ENCODE measurements around the gene TEKTIP1.

Gene TEKTIP1

DNA sequence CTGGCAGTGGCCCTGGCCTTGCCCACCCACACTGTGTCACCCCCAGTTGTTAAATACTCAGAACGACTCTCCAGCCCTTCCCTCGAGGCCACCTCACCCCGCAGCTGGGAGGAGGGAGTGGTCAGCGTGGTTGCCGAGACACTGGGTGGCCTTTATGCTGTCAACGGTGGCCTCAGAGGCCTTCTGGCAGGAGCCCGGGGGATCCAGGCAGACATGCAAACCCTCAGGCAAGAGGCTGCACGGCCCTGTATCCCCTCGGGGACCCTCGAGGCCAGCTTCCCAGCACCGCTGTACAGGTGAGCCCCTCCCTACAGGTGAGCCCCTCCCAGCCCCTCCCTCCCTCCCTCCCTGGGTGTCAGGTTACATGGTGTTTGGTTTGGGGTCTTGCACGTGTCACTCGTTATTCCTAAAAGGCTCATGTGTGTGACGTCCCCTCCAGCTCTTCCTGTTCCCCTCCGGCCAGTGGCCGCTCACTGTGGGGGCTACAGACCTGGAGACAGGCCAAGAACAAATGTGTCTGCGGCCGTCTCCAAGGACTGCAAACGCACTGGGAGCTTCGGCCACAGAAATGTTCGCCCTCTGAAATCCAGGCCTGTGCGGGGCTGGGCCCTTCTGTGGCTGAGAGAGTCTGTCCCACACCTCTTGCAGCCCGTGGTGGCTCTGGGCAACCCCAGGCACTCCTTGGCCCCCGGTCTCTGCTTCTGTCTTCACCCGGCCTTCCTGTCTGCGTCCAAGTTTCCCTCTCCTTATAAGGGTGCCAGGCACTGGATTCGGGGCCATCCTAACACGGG is at the start of gene TEKTIP1:
TEKTIP1 (plus strand) TSS at position 210 of the 791 bp plus-strand sequence; CDS start at position 214, 4 bp downstream.
- no peak for DNase-seq

DNA sequence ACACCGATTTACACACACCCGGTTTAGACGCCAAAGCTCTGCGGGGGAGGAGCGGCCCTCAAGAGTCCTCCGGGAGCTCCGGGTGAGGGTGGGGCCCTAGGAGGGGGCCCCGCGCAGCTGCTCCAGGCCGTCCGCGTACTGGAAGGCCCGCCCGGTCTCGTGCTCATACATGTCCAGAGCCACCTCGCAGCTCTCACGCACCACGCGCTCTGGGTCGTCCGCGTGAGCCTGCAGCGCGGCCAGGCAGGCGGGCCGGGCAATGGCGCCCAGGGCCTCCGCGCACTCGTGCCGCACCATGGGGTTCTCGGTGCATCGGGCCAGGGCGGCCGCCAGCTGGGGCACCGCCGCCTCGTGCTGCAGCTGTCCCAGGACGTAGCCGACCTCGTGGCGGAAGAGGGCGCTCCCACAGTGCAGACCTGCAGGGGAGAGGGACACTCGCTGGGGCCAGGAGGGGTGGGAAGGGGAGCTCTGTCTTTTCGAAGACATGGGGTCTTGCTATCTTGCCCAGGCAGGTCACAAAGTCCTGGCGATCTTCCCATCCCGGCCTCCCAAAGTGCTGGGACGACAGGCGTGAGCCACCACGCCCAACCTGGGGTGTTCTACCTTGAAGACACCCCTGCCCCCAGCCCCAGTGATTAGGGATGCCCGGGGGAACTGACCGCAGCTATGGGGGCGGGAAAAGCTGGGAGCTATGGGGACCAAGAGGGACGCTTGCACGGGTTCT is 47.4 kb upstream of the TEKTIP1 start:
- no peak for DNase-seq

DNA sequence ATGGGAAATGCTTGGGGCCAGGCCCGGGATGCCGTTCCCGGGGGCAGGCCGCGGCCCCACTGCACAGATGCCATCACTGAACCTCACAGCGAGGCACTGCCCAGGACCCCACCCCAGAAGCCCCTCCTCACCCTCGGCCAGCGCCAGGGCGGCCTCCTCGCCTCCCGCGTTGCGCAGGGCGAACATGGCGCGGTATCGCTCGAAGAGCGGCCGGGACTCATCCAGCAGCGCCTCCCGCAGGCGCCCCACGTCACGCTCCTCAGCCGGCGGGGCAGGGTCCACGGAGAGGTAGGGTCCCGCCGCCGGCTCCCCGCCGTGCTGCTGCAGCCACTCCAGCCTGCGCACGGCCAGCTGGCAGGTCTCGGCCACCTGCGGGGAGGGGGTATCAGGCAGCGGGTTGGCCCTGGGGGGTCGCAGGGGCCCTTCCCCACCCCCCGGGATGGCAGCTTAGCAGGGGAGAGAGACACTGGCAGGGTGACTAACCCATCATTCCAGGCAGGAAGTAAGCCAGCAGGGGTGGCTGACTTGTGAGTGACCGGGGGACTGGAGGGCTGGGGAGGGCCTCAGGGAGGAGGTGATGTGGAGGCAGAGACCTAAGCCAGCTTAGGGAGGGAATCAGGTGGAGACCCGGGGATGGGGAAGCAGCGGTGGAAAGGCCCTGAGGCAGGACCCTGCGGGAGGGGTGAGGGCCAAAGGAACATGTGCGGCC is 46.7 kb upstream of the TEKTIP1 start:
- no peak for DNase-seq

DNA sequence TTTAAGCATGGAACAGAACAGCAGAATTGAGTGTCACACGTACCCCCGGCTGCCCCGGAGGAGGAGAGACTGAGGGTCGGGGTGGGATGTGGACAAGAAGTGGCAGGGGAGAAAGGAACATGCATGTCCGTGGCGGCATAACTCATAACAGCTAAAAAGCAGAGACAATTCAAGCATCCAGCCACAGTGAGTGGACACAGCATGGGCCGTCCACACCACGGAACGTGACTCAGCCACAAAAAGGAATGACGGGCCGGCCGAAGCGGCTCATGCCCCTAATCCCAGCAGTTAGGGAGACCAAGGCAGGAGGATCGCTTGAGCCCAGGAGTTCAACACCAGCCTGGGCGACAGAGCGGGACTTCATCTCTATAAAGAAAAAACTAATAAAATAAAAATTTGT is 46.1 kb upstream of the TEKTIP1 start:
- DNase-seq, result no peak

DNA sequence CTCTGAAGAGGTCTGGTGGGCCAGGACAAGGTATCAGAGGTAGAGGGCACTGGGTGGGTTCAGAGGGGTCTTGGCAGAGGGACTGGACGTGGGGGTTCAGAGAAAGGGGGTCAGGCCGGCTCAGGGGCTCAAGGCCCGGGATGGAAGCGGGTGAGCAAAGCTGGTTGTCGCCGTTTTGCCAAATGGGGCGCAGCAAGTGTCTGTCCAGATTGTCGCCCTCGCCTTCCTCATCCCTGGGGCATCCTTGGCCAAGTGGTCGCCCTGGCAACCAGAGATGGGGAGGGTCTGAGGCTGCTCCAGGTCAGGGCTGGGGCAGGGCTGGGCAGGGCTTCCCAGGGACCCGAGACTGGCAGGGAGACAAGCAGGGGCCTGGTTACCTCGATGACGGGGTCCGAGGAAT is 45.3 kb upstream of the TEKTIP1 start:
- DNase-seq, result no peak

DNA sequence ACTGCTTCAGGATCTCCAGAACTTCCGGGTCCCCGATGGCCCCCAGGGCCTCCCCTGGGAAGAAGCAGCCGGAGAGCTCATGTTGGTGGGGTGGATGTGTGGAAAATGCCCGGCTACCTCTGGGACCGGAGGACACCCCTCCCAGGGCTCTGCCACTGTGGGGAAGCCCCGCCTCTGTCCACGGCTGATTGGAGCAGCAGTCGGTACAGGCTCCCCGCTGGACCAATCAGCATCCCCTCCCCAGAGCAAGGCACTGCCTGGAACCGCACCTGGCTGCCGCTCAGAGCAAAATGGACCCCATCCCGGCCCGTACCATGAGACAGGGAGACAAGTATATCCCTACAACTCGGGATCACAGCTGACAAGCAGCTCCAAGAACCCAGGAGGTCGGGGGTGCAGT is 44.9 kb upstream of the TEKTIP1 start:
- no peak for DNase-seq

DNA sequence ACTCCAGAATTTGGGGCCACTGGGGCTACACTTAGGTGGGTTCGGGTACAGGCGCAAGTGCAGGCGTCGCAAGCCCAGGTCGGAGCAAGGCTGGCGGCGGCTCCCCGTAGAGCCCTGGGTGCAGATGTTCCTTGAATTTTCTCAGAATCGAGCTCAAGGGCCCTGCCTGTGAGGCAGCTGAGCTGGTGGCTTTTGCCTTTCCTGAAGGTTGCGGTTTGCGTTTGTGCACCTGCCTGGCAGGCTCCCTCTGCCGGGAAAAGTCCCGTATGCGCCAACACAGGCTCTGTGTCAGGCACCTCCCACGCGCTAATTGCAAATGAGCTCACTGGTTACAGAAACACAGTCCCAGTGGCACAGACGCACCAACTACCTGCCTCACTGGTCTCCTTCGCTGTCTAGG is 44.4 kb upstream of the TEKTIP1 start:
- DNase-seq, result no peak

DNA sequence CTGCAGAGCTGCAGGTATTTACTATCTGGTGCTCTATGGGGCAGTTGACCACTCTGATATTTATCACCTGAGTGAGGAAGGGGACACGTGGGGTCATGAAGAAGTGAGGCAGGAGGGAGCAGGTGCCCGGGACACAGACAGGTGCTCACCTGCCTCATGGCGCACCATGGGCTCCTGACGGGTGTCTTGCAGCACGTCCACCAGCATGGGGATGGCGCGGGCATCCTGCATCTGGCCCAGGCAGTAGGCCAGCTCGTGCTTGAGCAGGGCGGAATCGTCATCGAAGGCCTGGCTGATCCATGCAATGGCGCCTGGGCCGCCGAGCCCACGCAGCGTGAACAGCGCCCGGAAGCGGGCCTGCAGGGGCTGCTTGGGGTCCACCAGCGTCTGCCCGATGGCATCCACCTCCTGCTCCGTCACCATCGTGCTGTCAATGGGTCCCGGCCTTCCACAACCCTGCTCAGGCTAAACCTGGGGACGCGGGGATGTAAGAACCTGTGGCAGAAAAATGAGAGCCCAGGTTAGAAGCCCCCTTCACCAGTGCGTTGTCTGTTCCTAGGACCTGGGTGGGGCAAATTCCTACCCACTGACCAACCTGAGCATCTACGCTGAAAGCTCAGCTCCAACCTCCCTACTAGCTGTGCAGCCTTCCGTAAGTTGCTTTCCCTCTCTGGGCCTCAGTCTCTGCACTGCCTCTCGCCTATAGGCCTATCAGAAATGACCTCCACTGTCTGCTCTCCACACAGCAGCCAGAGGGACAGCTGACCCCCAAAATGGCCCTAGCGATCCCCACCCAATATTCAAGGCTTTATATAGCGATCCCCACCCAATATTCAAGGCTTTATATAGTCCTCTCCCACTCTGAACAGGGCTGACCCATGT is 42.3 kb upstream of the TEKTIP1 start:
- no peak for DNase-seq

DNA sequence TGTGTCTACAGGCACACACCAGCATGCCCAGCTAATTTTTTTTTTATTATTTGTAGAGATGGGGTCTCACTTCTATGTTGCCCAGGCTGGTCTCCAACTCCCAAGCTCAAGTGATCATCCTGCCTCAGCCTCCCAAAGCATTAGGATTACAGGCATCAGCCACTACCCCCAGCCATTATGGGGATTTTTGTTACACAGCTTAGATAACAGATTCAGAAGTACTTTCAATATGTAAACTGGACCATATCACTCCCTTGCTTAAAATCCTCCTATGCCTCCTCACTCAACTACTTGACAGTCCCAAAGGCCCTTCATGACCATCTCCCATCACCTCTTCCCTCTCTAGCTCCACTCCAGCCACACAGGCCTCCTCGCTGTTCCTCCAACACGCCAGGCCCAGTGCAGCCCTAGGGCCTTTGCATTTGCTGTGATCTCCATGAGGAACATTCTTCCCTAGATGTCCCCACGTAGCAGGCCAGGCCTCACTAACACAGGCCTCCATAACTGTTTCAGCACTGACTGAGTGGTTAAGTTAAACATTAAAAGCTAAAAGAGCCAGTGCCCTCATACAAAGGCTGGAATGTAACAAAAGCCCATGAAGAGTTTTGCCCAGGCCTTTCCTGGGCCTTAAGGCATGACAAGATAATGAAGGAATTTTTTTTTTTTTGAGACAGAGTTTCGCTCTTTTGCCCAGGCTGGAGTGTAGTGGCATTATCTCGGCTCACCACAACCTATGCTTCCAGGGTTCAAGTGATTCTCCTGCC is 41.0 kb upstream of the TEKTIP1 start:
- DNase-seq, result no peak

DNA sequence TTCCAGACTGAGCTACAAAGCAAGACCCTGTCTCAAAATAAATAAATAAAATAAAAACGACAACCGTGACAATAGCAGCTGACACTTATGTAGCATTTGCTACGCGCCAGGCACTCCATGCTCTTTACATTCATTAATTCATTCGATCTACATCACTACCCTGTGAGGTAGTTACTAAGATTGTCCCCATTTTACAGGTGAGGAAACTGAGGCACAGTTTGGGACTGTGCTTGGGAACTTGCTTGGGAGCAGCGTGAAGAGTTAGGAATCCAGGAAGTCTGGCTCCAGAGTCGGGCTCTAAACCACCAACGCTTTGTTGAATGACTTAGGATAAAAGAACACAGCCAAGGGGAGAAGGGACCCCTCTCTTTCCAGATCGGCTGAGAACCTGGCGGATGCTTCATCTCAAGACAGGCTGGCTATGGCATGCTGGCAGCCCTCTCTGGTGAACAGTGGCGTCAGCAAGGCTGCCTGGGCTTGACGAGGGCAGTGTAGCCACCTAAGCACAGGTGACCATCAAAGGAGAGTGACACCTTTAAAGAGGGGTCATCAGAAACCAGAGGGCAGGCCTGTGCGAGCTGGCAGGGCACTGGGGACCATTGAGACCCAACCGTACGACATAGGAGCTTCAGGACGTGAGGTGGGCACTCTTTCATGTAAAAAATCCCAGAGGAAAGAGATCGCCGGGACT is 39.1 kb upstream of the TEKTIP1 start:
- DNase-seq, result no peak

DNA sequence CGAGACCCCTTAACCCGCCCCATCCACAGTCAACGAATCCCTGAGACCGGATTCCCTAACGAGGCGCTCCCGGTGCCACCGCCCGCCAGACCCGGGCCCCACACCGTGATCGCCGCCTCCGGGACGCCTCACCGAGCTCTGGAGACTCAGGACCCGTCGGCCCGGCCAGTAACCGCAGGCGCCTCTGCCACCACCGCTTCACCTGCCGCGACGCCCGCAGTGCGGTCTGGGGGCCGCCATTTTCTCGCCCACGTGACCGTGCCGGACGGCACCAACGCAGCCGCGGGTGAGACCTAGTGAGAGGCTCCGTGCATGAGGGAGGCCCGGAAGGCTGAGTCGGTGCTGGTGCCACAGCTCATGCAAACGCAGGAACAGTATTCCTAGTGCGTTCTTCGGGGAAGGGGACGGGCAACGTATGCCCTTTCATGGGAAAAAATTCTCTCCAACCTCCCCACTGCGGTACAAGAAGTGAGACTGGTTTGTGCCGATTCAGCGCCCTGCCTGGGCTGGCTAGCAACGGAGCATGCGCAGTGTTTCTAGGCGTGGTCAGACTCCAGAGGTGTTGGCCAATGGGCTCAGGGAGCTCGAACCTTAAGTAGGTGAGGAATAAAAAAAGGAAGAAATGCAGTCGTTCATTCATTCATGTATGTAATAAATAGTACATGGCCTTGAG is 38.4 kb upstream of the TEKTIP1 start, which contains the start of gene DOHH:
DOHH (minus strand) TSS at position 246 of the 673 bp plus-strand sequence. CDS start 3,860 bp downstream, outside the sequence.
- peak; percentile 97 for DNase-seq

DNA sequence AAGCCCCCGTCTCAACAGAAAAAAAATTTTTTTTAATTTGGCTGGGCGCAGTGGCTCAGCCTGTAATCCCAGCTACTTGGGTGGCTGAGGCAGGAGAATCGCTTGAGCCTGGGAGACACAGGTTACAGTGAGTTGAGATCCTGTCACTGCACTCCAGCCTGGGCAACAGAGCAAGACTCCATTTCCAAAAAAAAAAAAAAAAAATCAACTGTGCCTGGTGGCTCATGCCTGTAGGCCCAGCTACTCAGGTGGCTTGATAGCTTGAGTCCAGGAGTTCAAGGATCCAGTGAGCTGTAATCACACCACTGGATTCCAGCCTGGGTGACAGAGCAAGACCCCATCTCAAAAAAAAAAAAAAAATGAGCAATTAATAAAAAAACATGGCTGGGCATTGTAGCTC is 37.2 kb upstream of the TEKTIP1 start:
- no peak for DNase-seq

DNA sequence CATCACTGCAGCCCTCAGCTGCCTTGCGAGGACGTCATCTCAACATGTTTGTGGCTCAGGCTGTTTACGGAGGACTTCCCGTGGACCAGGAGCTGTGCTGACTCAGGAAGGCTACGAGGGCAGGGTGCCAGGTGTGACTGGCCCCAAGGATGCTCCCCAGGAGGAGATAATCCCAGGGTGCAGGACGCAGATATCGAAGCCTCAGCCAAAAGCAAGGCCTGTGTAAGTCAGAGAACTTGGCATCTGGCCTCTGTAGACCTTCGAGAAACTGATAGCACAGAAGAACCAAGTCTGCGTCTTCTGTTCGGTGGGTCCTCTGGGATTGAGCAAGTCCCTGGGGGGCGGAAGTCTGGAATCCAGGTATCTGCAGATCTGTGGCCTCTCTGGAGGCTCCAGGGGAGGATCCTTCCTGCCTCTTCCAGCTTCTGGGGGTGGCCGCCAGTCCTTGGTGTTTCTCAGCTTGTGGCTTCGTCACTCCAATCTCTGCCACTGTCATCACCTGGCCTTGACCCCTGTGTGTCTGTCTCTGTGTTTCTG is 35.9 kb upstream of the TEKTIP1 start:
- DNase-seq, result no peak

DNA sequence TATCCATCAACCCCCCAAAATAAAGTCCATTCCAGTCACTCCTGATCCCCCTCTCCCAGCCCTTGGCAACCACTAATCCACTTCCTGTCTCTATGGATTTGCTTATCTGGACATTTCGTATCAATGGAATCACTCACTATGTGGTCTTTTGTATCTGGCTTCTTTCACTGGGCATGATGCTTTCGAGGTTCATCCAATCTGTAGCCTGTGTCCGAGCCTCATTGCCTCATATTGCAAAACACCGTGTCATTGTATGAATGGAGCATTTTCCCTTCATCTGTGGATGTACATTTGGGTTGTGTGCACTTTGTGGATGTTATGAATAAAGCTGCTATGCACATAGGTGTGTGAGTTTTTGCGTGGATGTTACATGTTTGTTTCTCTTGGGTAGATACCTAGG is 34.2 kb upstream of the TEKTIP1 start:
- DNase-seq, result no peak

DNA sequence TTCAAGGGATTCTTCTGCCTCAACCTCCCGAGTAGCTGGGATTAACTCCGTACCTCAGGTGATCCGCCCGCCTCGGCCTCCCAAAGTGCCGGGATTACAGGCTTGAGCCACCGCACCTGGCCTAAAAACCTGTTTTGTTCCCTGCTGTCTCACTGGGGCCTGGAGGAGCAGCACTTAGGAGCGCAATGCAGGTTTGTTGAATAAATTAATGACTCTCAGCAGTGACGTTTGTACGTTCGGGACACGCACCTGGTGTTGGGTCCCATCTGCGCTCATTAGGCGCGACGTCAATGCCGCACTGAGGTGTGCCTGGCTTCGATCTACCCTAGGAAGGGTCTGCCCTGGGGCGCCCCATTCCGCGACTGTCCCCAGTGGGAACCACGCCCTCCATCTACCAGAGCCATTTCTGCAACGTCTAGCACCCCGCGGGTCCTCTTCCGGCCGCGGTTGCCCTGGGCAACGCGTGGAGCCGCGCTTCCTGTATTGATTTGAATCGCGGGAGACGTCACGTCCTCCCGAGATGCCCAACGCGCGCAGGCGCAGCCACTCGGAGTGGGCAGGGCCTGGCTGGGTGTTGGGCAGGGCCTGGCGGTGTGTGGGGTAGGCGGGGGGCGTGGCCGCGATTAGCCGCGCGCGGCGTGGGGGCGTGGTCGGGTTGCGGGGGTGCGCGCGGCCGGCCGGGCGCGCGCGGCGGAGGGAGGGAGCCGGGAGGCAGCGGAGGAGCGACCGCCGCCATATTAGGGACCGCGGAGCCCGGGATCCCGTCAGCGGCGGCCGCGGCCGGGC is 33.2 kb upstream of the TEKTIP1 start, which contains the start of gene FZR1:
FZR1 (plus strand) TSS at position 714 of the 786 bp plus-strand sequence. CDS start 16,679 bp downstream, outside the sequence.
- DNase-seq, result peak; percentile 92

DNA sequence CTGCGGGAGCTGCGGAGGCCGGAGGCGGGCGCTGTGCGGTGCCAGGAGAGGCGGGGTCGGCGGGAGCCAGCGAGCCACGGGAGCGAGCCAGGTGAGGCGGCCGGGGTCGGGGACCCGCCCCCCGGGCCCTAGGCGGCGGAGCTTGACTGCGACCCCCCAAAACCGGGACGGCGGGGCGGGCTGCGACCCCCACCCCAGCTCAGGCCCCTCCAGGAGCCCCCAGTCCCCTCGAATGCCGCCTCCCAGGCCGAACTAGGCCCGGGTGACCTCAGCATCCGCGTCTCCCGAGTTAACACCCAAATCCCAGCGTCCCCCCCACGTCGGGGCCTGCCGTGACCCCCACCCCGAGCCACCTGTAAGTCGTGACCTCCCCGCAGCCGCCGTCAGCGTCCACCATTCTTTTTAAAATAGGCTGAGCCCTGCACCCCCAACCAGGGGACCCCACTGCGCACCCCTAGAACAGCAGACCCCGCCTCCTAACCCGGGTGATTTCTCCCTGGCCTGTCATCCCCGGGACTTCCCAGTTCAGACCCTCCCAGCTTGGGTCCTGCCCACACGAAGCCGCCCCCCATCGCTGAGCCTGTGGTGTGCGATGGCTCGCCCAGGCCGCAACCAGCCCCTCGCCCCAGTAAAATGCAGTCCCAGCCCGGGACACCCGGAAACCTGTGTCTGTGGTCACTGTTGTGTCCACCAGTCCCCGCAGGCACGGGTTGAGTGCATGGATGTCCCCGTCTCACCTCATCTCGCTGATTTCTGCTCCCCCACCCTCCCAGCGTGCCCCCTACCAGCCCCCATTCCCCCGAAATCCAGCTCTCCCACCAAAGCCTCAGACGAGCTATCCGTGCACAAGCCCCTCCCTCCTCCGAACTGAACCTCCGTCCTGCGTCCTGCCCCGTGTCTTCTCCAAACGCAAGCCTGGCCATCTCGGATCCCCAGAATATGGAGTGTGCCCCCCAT is 32.3 kb upstream of the TEKTIP1 start:
- no peak for DNase-seq

DNA sequence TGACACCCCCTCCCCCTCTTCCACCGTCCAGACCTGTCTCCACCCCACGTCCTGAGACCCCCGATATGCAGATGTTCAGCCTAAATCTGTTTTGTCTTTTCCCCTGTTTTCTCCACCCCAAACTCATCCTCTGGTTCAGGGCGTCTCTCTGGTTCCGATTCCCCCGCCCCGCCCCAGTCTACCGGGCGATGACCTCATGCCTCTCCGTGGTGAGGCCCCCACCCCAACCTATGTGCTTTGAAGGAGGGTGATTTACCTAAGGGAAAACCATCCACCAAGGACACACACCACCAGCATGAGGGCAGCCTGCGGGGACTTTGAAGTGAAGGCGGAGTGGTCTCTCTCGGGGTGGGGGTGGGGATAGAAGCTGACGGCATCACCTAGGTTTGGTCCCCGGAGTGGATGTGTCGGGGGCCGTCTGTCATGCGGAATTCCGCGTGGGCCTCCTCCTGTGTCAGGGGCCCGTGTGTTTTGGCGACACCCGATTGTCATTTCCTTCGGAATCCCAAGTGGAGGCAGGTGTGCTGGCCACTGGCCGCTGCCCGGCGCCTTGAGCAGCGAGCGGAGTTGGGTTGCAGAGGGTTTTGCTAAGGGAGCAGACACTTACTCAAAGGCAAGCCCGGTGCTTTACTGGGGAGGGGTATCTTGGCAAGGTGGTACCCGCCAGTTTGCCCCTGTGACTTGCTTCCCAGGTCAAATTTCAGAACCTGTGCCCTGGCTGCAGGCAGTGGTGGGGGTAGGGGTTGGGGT is 31.4 kb upstream of the TEKTIP1 start:
- DNase-seq, result no peak

Measured in NCI-H187 treated with DMSO at 0.1 percent for 48 hours (cell line).